SU-DHL-6 (cell line): ENCODE results near the gene C22orf42.
"Not testable (repeated sequence)": the region's sequence is repeated elsewhere in the genome, so short reads cannot be mapped to it uniquely, and the experiment has no call there.

ENCODE experiments used
- H2AFZ ChIP-seq: fragments of 200-600 bp; sonication (generic); 2 replicates; pipeline ENCODE4 v1.6.1; 2014; ENCODE audit warnings: low read depth, mild to moderate bottlenecking, moderate library complexity, mixed read lengths, antibody characterized with exemption, low read length; ENCODE audit not compliant: severe bottlenecking
- H3F3A ChIP-seq: fragments of 200-600 bp; shearing (Covaris generic); 2 replicates; pipeline ENCODE4 v1.6.0; 2016; ENCODE audit warnings: antibody characterized with exemption, mild to moderate bottlenecking; ENCODE audit not compliant: insufficient read depth
- H3K27ac ChIP-seq: fragments of 200-600 bp; sonication (generic); 2 replicates; pipeline ENCODE4 v1.5.1; 2016; ENCODE audit warnings: low read depth, mild to moderate bottlenecking, low read length, moderate library complexity, mixed read lengths
- H3K27me3 ChIP-seq: fragments of 200-600 bp; sonication (generic), shearing (Covaris generic); 2 replicates; pipeline ENCODE4 v1.6.0; 2014; ENCODE audit warnings: mild to moderate bottlenecking, low read length
- H3K36me3 ChIP-seq: fragments of 200-600 bp; sonication (generic); 2 replicates; pipeline ENCODE4 v1.6.1; 2014; ENCODE audit warnings: mild to moderate bottlenecking, low read length, mixed read lengths
- H3K4me2 ChIP-seq: fragments of 300-600, 200-600 bp; shearing (Covaris generic), sonication (generic); 2 replicates; pipeline ENCODE4 v1.6.0; 2014; ENCODE audit warnings: low read length, low read depth, mild to moderate bottlenecking; ENCODE audit not compliant: poor library complexity, severe bottlenecking
- H3K4me3 ChIP-seq: fragments of 200-600 bp; sonication (generic); 2 replicates; pipeline ENCODE4 v1.5.1; 2014; ENCODE audit warnings: antibody characterized with exemption, low read length, mild to moderate bottlenecking, mixed read lengths; ENCODE audit not compliant: insufficient read depth, poor library complexity, severe bottlenecking
- H3K79me2 ChIP-seq: fragments of 200-600 bp; sonication (generic); 2 replicates; pipeline ENCODE4 v1.6.1; 2014; ENCODE audit warnings: mild to moderate bottlenecking, low read length, moderate library complexity; ENCODE audit not compliant: insufficient read depth
- H3K9ac ChIP-seq: fragments of 200-600 bp; sonication (generic); 2 replicates; pipeline ENCODE4 v1.7.0; 2014; ENCODE audit warnings: mild to moderate bottlenecking, low read length
- H3K9me2 ChIP-seq: fragments of 200-600 bp; sonication (generic); replicated peaks from 2 replicates; pipeline ENCODE4 v1.6.1; 2014; ENCODE audit warnings: low read length; ENCODE audit not compliant: insufficient read depth
- H3K9me3 ChIP-seq: fragments of 200-600 bp; sonication (generic); 2 replicates; pipeline ENCODE4 v1.6.1; 2014; ENCODE audit warnings: low read length, mixed read lengths; ENCODE audit not compliant: insufficient read depth
- H4K20me1 ChIP-seq: fragments of 200-600 bp; sonication (generic); 2 replicates; pipeline ENCODE4 v1.6.1; 2014; ENCODE audit warnings: low read depth, mild to moderate bottlenecking, antibody characterized with exemption, low read length, moderate library complexity, mixed read lengths
- EZH2phosphoT487 ChIP-seq: fragments of 200-600 bp; sonication (generic), shearing (Covaris generic); conservative IDR thresholded peaks from 2 replicates; pipeline ENCODE4 v1.6.1; 2018; ENCODE audit warnings: mild to moderate bottlenecking, antibody characterized with exemption, low read length, moderate library complexity, mixed read lengths
- TF ChIP-seq, protein P1 (sequence below): fragments of 200-600 bp; sonication (generic); IDR thresholded peaks from one replicate; pipeline ENCODE4 v1.5.1; 2017; ENCODE audit warnings: antibody characterized with exemption, mild to moderate bottlenecking, low read length, moderate library complexity; ENCODE audit not compliant: insufficient read depth, poor library complexity, severe bottlenecking

The C22orf42 gene

DNA sequence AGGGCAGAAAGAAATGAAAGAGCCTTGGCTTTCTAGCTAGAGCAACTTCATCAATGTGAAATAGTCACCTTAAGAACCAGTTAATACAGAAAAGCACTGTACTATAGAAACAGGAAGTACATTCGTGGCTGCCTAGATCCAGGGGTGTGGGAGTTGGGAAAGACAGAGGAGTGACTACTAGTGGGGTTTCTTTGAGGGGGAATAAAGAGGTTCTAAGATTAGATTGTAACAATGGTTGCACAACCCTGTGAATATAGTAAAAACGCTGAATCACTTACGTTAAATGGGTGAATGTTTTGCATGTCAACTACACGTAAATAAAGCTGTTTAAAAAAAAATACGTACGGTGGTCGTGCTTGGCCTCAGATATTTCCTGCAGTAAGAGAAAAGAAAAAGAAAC, 8.5 kb downstream of the C22orf42 start:
- H3K9me2 ChIP-seq, H3K27ac ChIP-seq, H2AFZ ChIP-seq, H4K20me1 ChIP-seq, H3K79me2 ChIP-seq, H3K27me3 ChIP-seq, H3K9me3 ChIP-seq, H3K36me3 ChIP-seq, H3K9ac ChIP-seq, H3K4me3 ChIP-seq, H3K4me2 ChIP-seq, H3F3A ChIP-seq: not testable (repeated sequence)

DNA sequence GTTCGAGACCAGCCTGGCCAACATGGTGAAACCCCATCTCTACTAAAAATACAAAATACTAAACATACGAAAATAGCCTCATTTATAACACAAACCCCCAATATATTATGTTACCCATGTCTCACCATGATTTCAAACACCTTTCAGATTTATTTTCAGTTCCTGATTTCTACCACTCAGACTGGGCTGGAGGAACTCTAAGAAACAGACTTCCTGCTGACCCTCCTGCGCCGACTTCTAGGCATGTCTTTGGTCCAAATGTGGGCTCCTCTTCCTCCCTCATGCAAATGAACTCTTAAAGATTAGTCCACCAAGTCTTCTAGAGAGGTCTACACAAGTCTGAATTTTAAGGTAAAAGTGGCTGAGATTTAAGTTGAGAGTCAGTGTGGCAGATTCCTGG, 10.7 kb downstream of the C22orf42 start:
- H3K27me3 ChIP-seq, H3K36me3 ChIP-seq, H3K9me2 ChIP-seq, H3K9me3 ChIP-seq, H3K4me2 ChIP-seq, H3K27ac ChIP-seq, H2AFZ ChIP-seq, H3F3A ChIP-seq, H3K79me2 ChIP-seq, H3K4me3 ChIP-seq, H4K20me1 ChIP-seq, H3K9ac ChIP-seq: not testable (repeated sequence)

DNA sequence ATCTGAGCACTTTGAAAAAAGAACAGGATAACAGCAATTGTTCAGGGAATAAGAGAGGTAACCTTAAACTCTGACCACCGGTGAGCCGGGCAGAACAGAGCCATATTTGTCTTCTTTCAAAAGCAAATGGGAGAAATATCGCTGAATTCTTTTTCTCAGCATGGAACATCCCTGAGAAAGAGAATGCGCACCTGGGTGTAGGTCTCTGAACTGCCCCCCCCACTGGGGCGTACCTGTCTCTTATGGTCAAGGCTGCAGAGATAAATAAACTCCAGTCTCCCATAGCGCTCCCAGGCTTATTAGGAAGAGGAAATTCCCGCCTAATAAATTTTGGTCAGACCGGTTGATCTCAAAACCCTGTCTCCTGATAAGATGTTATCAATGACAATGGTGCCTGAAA, 12.0 kb downstream of the C22orf42 start:
- not testable (repeated sequence) for H3K9me3 ChIP-seq, H3K9me2 ChIP-seq, H3K36me3 ChIP-seq, H4K20me1 ChIP-seq, H3F3A ChIP-seq, H3K4me2 ChIP-seq, H3K79me2 ChIP-seq, H3K4me3 ChIP-seq, H3K27me3 ChIP-seq, H3K27ac ChIP-seq, H3K9ac ChIP-seq, H2AFZ ChIP-seq

DNA sequence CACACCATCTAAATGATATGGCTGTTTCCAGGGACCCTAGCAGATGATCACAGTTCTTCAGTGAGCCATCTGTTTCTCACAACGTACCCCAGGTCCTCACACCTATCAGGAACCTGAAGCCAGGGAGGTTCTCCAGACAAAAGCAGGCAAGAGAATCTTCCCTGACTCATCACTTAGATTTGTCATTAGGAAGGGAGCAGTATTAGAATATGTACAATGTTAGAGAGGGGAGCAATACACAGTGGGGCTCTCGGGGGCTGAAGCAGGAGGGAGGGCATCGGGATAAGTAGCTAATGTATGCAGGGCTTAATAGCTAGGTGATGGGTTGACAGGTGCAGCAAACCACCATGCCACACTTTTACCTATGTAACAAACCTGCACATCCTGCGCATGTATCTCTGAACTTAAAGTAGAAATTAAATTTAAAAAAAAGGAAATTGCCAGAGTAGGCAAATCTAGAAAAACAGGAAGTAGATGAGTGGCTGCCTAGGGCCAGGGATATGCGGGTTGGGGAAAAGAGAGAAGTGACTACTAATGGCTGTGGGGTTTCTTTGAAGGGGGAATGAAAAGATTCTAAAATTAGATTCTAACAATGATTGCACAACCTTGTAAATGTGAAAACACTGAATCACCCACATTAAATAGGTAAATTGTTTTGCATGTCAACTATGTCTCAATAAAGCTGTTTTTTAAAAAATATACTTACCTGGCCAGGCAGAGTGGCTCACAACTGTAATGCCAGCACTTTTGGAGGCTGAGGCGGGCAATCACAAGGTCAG, 14.4 kb downstream of the C22orf42 start:
- Histone ChIP-seq H3K27ac (no peak overlapping the region), H2AFZ (no peak overlapping the region), H3K79me2 (no peaks in the 10 kb centered on the region), H3K9me2 (no peaks in the 10 kb centered on the region), H3K4me2 (no peak overlapping the region), H3K27me3 (no peaks in the 10 kb centered on the region), H4K20me1 (no peaks in the 10 kb centered on the region), H3K36me3 (no peaks in the 10 kb centered on the region), H3K9me3 (no peaks in the 10 kb centered on the region), H3F3A (no peaks in the 10 kb centered on the region; the same call in 1 of the 2 replicates), H3K4me3 (no peak overlapping the region), H3K9ac (no peak overlapping the region)
- TF ChIP-seq, protein P1, sequence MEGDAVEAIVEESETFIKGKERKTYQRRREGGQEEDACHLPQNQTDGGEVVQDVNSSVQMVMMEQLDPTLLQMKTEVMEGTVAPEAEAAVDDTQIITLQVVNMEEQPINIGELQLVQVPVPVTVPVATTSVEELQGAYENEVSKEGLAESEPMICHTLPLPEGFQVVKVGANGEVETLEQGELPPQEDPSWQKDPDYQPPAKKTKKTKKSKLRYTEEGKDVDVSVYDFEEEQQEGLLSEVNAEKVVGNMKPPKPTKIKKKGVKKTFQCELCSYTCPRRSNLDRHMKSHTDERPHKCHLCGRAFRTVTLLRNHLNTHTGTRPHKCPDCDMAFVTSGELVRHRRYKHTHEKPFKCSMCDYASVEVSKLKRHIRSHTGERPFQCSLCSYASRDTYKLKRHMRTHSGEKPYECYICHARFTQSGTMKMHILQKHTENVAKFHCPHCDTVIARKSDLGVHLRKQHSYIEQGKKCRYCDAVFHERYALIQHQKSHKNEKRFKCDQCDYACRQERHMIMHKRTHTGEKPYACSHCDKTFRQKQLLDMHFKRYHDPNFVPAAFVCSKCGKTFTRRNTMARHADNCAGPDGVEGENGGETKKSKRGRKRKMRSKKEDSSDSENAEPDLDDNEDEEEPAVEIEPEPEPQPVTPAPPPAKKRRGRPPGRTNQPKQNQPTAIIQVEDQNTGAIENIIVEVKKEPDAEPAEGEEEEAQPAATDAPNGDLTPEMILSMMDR = no peak
- no peak for TF ChIP-seq EZH2phosphoT487

DNA sequence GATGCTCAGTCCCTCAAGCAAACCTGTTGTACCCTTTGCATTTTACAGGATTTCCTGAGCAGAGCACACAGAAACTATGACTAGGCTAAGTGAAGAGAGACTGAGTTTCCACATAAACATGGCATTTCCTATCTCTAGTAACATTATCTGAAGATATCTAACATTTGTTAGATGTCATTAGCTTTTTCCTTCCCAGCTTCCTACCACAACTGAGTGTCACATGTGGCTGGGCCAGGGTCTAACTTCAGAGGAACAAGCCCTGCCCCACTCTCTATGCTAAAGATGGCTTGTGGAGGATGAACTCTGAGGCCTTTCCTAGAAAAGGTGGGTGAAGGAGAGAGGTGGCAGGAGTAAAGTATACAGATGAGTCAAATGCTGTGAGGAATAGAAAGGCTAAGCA, 16.5 kb downstream of the C22orf42 start:
- no peak overlapping the region for H3K27ac ChIP-seq
- no peak for TF ChIP-seq EZH2phosphoT487
- TF ChIP-seq, protein P1 = no peak
- H2AFZ ChIP-seq = no peak overlapping the region
- H3K79me2 ChIP-seq = no peaks in the 10 kb centered on the region
- no peak overlapping the region for H3K4me2 ChIP-seq
- H3K36me3 ChIP-seq = no peaks in the 10 kb centered on the region
- H4K20me1 ChIP-seq = no peaks in the 10 kb centered on the region
- no peak overlapping the region for H3K9ac ChIP-seq
- H3K9me2 ChIP-seq = no peaks in the 10 kb centered on the region
- H3F3A ChIP-seq = no peaks in the 10 kb centered on the region; the same call in 1 of the 2 replicates
- H3K4me3 ChIP-seq = no peak overlapping the region
- H3K9me3 ChIP-seq = no peaks in the 10 kb centered on the region
- no peaks in the 10 kb centered on the region for H3K27me3 ChIP-seq
